HAP-1 (cell line): ENCODE measurements around the gene LAMB4.

Experiments
- DNase-seq, 2 experiments: peaks; one replicate each; pipeline ENCODE4 v3.0.0-alpha.2; 2016 to 2020; ENCODE audit warnings: low spot score in 2 of 2
- H3K27me3 ChIP-seq: fragments of 250-450 bp; sonication (Bioruptor Pico); 2 replicates; pipeline ENCODE4 v1.5.1; 2020; ENCODE audit warnings: low read depth, mild to moderate bottlenecking, moderate library complexity
- H3K36me3 ChIP-seq: fragments of 250-450 bp; sonication (Bioruptor Pico); replicated peaks from 2 replicates; pipeline ENCODE4 v1.5.1; 2020; ENCODE audit warnings: mild to moderate bottlenecking
- H3K4me1 ChIP-seq: fragments of 250-450 bp; sonication (Bioruptor Pico); 2 replicates; pipeline ENCODE4 v1.5.1; 2020; ENCODE audit warnings: mild to moderate bottlenecking
- H3K4me3 ChIP-seq: fragments of 250-450 bp; sonication (Bioruptor Pico); 2 replicates; pipeline ENCODE4 v1.5.1; 2020; ENCODE audit warnings: mild to moderate bottlenecking, moderate library complexity
- H3K9me3 ChIP-seq: fragments of 250-450 bp; sonication (Bioruptor Pico); 2 replicates; pipeline ENCODE4 v1.5.1; 2020; ENCODE audit warnings: mild to moderate bottlenecking, moderate library complexity
- in situ Hi-C: fragments of 300-500 bp; cut with MboI; formaldehyde crosslinking; loops from 3 replicates; pipeline ENCODE4 v1.14.3; 2020; ENCODE audit warnings: low sequenced_read_pairs, inconsistent platforms, mixed read lengths

The LAMB4 gene

GRCh38 chr7:108136191-108136688, 6.1 kb upstream of the LAMB4 start:
- in situ Hi-C loops: loop anchor here (25.0 kb wide), 1 partner anchor 399 kb away; the partner anchor contains the start of gene CBLL1
- Histone ChIP-seq H3K4me1 (no peaks in the 10 kb centered on the region), H3K9me3 (no peaks in the 10 kb centered on the region), H3K27me3 (peaks cover 5% of the 10 kb centered on the region), H3K4me3 (no peak overlapping the region), H3K36me3 (no peaks in the 10 kb centered on the region)
- no peak for DNase-seq

- no peaks in the 10 kb centered on the region for H3K9me3 ChIP-seq
- H3K27me3 ChIP-seq: peaks cover 5% of the 10 kb centered on the region
- H3K4me3 ChIP-seq: no peak overlapping the region
- H3K36me3 ChIP-seq: no peaks in the 10 kb centered on the region
- no peak for DNase-seq
- in situ Hi-C loops: loop anchor here (25.0 kb wide), 1 partner anchor 398 kb away; the partner anchor contains the start of gene CBLL1
- H3K4me1 ChIP-seq: no peaks in the 10 kb centered on the region
Measured at GRCh38 chr7:108135446-108136190, 5.5 kb upstream of the LAMB4 start.

GRCh38 chr7:108134486-108134885, 4.3 kb upstream of the LAMB4 start:
- in situ Hi-C loops: loop anchor here (25.0 kb wide), 1 partner anchor 397 kb away; the partner anchor contains the start of gene CBLL1
- Histone ChIP-seq H3K27me3 (peaks cover 11% of the 10 kb centered on the region), H3K4me3 (no peak overlapping the region), H3K36me3 (no peaks in the 10 kb centered on the region), H3K9me3 (no peaks in the 10 kb centered on the region), H3K4me1 (no peaks in the 10 kb centered on the region)
- no peak for DNase-seq

GRCh38 chr7:108132551-108133265, 2.5 kb upstream of the LAMB4 start:
- no peak overlapping the region for H3K4me3 ChIP-seq
- peaks cover 11% of the 10 kb centered on the region for H3K27me3 ChIP-seq
- in situ Hi-C loops: loop anchor here (25.0 kb wide), 1 partner anchor 395 kb away; the partner anchor contains the start of gene CBLL1
- no peaks in the 10 kb centered on the region for H3K4me1 ChIP-seq
- no peaks in the 10 kb centered on the region for H3K36me3 ChIP-seq
- H3K9me3 ChIP-seq: no peaks in the 10 kb centered on the region
- no peak for DNase-seq

- Histone ChIP-seq H3K27me3 (peaks cover 11% of the 10 kb centered on the region), H3K4me1 (no peaks in the 10 kb centered on the region), H3K4me3 (no peak overlapping the region), H3K9me3 (no peaks in the 10 kb centered on the region), H3K36me3 (no peaks in the 10 kb centered on the region)
- DNase-seq: no peak
- in situ Hi-C loops: loop anchor here (25.0 kb wide), 1 partner anchor 392 kb away; the partner anchor contains the start of gene CBLL1
Measured at GRCh38 chr7:108129018-108129965, 869 bp downstream of the LAMB4 start.

GRCh38 chr7:108128514-108128913, 1.6 kb downstream of the LAMB4 start:
- Histone ChIP-seq H3K36me3 (no peaks in the 10 kb centered on the region), H3K4me1 (no peaks in the 10 kb centered on the region), H3K27me3 (peaks cover 11% of the 10 kb centered on the region), H3K4me3 (no peak overlapping the region), H3K9me3 (no peaks in the 10 kb centered on the region)
- in situ Hi-C loops: loop anchor here (25.0 kb wide), 1 partner anchor 391 kb away; the partner anchor contains the start of gene CBLL1
- DNase-seq: no peak

- in situ Hi-C loops: loop anchor here (25.0 kb wide), 1 partner anchor 390 kb away; the partner anchor contains the start of gene CBLL1
- Histone ChIP-seq H3K27me3 (peaks cover 11% of the 10 kb centered on the region), H3K36me3 (no peaks in the 10 kb centered on the region), H3K4me1 (no peaks in the 10 kb centered on the region), H3K4me3 (no peak overlapping the region), H3K9me3 (no peaks in the 10 kb centered on the region)
- DNase-seq: no peak
Measured at GRCh38 chr7:108127461-108127860, 2.7 kb downstream of the LAMB4 start.

- Histone ChIP-seq H3K9me3 (no peaks in the 10 kb centered on the region), H3K36me3 (no peaks in the 10 kb centered on the region), H3K27me3 (no peaks in the 10 kb centered on the region), H3K4me1 (no peaks in the 10 kb centered on the region), H3K4me3 (no peak overlapping the region)
- DNase-seq: no peak
- in situ Hi-C loops: loop anchor here (25.0 kb wide), 1 partner anchor 388 kb away; the partner anchor contains the start of gene CBLL1
Measured at GRCh38 chr7:108124820-108125219, 5.3 kb downstream of the LAMB4 start.

- in situ Hi-C loops: no loop called here
- H3K36me3 ChIP-seq: no peaks in the 10 kb centered on the region
- DNase-seq: no peak
- H3K27me3 ChIP-seq: peaks cover 2% of the 10 kb centered on the region; the same call in 1 of the 2 replicates
- no peak overlapping the region for H3K4me3 ChIP-seq
- no peaks in the 10 kb centered on the region for H3K9me3 ChIP-seq
- no peaks in the 10 kb centered on the region for H3K4me1 ChIP-seq
Measured at GRCh38 chr7:108122181-108122580, 8.0 kb downstream of the LAMB4 start.

- no peak for DNase-seq
- peaks cover 2% of the 10 kb centered on the region; the same call in 1 of the 2 replicates for H3K27me3 ChIP-seq
- H3K4me1 ChIP-seq: no peaks in the 10 kb centered on the region
- in situ Hi-C loops: no loop called here
- H3K9me3 ChIP-seq: no peaks in the 10 kb centered on the region
- H3K36me3 ChIP-seq: no peaks in the 10 kb centered on the region
- H3K4me3 ChIP-seq: no peak overlapping the region
Measured at GRCh38 chr7:108120933-108121332, 9.2 kb downstream of the LAMB4 start.

- in situ Hi-C loops: no loop called here
- no peak for DNase-seq
- H3K4me1 ChIP-seq: no peaks in the 10 kb centered on the region
- no peak overlapping the region for H3K4me3 ChIP-seq
- H3K9me3 ChIP-seq: no peaks in the 10 kb centered on the region
- peaks cover 2% of the 10 kb centered on the region; the same call in 1 of the 2 replicates for H3K27me3 ChIP-seq
- H3K36me3 ChIP-seq: no peaks in the 10 kb centered on the region
Measured at GRCh38 chr7:108120196-108120595, 10.0 kb downstream of the LAMB4 start.

GRCh38 chr7:108118959-108119358, 11.2 kb downstream of the LAMB4 start:
- peaks cover 6% of the 10 kb centered on the region; the same call in 1 of the 2 replicates for H3K27me3 ChIP-seq
- no peaks in the 10 kb centered on the region for H3K36me3 ChIP-seq
- H3K9me3 ChIP-seq: no peaks in the 10 kb centered on the region
- DNase-seq: no peak
- in situ Hi-C loops: no loop called here
- no peak overlapping the region for H3K4me3 ChIP-seq
- no peaks in the 10 kb centered on the region for H3K4me1 ChIP-seq
